DOHH2 (cell line): Measurements from ENCODE around the gene NAE1.

Experiments used
- H3F3A ChIP-seq: fragments of 200-600 bp; sonication (generic), shearing (Covaris generic); 2 replicates; pipeline ENCODE4 v1.6.0; 2016; ENCODE audit warnings: antibody characterized with exemption, mild to moderate bottlenecking; ENCODE audit not compliant: control insufficient read depth, insufficient read depth
- H3K27ac ChIP-seq: fragments of 200-600 bp; sonication (generic); 2 replicates; pipeline ENCODE4 v1.5.1; 2014; ENCODE audit warnings: low read depth, mild to moderate bottlenecking, low read length, moderate library complexity
- H3K27me3 ChIP-seq: fragments of 200-600 bp; sonication (generic); 2 replicates; pipeline ENCODE4 v1.6.1; 2014; ENCODE audit warnings: mild to moderate bottlenecking, low read length, mixed read lengths; ENCODE audit not compliant: control insufficient read depth
- H3K36me3 ChIP-seq: fragments of 200-600 bp; sonication (generic); 2 replicates; pipeline ENCODE4 v1.6.1; 2014; ENCODE audit warnings: mild to moderate bottlenecking, low read length, moderate library complexity, mixed read lengths; ENCODE audit not compliant: control insufficient read depth
- H3K4me1 ChIP-seq: fragments of 200-600 bp; sonication (generic); 2 replicates; pipeline ENCODE4 v1.6.1; 2014; ENCODE audit warnings: mild to moderate bottlenecking, low read length, mixed read lengths; ENCODE audit not compliant: control insufficient read depth
- H3K4me2 ChIP-seq: fragments of 200-600 bp; sonication (generic); 2 replicates; pipeline ENCODE4 v1.6.0; 2014; ENCODE audit warnings: mild to moderate bottlenecking, low read length, moderate library complexity
- H3K4me3 ChIP-seq: fragments of 200-600 bp; sonication (generic); 2 replicates; pipeline ENCODE4 v1.5.1; 2014; ENCODE audit warnings: mild to moderate bottlenecking, low read length, mixed read lengths
- H3K79me2 ChIP-seq: fragments of 200-600 bp; sonication (generic); 2 replicates; pipeline ENCODE4 v1.6.1; 2014; ENCODE audit warnings: mild to moderate bottlenecking, low read length, mixed read lengths; ENCODE audit not compliant: control insufficient read depth
- H3K9me2 ChIP-seq: fragments of 200-600 bp; sonication (generic); replicated peaks from 2 replicates; pipeline ENCODE4 v1.6.1; 2014; ENCODE audit warnings: mild to moderate bottlenecking, low read length, mixed read lengths; ENCODE audit not compliant: control insufficient read depth
- H3K9me3 ChIP-seq: fragments of 200-600 bp; sonication (generic); 2 replicates; pipeline ENCODE4 v1.6.1; 2014; ENCODE audit warnings: antibody characterized with exemption, low read length, mixed read lengths; ENCODE audit not compliant: control insufficient read depth, insufficient read depth
- H4K20me1 ChIP-seq: fragments of 200-600 bp; sonication (generic); 2 replicates; pipeline ENCODE4 v1.6.0; 2014; ENCODE audit warnings: low read depth, mild to moderate bottlenecking, antibody characterized with exemption, low read length, moderate library complexity; ENCODE audit not compliant: control insufficient read depth, insufficient read depth
- CTCF ChIP-seq: fragments of 200-600 bp; sonication (generic); IDR thresholded peaks from one replicate; pipeline ENCODE4 v1.5.1; 2014; ENCODE audit warnings: antibody characterized with exemption, mild to moderate bottlenecking, low read depth, low read length; ENCODE audit not compliant: poor library complexity, severe bottlenecking
- EZH2phosphoT487 ChIP-seq: fragments of 200-600 bp; sonication (generic); IDR thresholded peaks from 2 replicates; pipeline ENCODE4 v1.6.1; 2017; ENCODE audit warnings: borderline replicate concordance, mild to moderate bottlenecking, antibody characterized with exemption, low read length, moderate library complexity, mixed read lengths

Gene NAE1

DNA sequence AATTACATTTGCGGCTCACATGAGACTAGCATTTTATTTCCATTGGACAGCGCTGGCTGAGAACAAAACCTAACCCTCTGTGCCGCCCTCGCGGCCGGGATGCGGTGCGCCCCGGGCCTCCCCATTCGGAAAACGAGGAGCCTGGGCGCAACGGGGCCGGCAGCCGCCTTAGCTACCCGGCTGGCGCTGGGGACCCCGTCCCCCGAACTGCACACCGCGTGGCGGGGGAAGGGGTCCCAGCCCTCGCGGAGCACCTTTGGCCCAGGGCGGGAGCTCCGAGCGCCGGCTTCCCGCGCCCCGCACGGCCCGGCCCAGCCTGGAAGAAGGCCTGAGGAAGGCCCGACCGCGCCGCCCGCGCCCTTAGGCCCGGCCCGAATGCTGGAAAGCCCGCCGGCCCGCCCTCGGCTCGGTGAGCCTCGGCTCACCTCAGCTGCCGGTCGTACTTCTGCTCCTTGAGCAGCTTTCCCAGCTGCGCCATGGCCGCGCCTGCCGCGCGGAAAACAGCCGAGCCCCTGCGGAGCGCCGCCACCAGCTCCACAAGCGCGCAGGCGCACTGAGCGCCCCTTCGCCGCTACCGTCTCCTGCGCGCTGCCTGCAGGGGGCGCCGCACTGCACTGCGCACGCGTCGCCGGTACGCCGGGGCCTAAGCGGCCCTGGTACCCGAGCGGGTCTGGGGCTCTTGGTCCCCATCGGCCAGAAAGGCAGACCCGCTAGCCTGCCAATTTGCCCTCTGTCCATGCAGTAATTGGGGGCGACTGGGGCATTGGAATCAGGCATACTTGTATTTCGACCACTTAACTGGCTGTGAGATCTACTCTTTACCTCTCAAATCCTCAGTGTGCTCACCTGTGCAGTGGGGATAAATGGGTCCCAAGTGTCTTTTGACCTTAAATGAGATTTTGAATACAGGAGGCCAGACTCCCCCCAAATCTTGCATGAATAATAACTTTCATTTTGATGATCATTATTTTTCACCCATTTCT is at the start of gene NAE1:
NAE1 (minus strand) TSS at position 555 of the 983 bp plus-strand sequence; CDS start at position 478, 77 bp downstream.
- Histone ChIP-seq H3K36me3 (peaks cover 36% of the 10 kb centered on the region), H3K9me2 (no peaks in the 10 kb centered on the region), H3K4me3 (peak within 1 kb of the TSS; percentile 84), H3K27me3 (no peaks in the 10 kb centered on the region; the same call in 1 of the 2 replicates), H3K4me2 (peak within 1 kb of the TSS; percentile 69), H3F3A (peaks cover 4% of the 10 kb centered on the region; the same call in 1 of the 2 replicates), H3K9me3 (no peaks in the 10 kb centered on the region), H3K27ac (peak within 1 kb of the TSS; percentile 58), H3K79me2 (peaks cover 50% of the 10 kb centered on the region), H4K20me1 (peaks cover 10% of the 10 kb centered on the region; the same call in 1 of the 2 replicates), H3K4me1 (peaks cover 20% of the 10 kb centered on the region)
- TF ChIP-seq CTCF (peak; percentile 92), EZH2phosphoT487 (no peak)

DNA sequence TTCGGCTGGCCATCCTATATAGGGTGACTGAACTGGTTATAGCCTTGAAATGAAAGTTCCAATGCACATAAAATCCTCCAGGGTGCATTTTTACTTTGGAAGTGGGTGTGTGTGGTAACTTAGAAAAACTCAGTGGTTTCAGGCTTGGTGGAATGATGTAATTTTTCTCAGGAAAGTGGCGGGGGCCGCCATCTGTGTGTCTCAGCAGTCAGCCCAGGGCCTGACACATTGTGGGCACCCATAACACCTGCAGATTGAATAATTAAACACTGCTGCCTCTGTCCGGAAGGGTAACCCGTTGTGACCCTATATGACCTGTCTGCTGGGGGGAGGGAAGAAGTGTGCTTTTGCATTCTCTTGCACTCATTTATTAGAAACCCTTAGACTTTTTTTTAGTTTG is 47.3 kb upstream of the NAE1 start:
- Histone ChIP-seq H3K27ac (peak overlapping the region; percentile 45), H3K4me3 (peak overlapping the region; percentile 33), H3K4me2 (peak overlapping the region; percentile 46)

GRCh38 chr16:66874079-66874775 is 43.5 kb upstream of the NAE1 start:
- H3K27ac ChIP-seq: peak overlapping the region; percentile 18
- H3K79me2 ChIP-seq: no peaks in the 10 kb centered on the region
- no peaks in the 10 kb centered on the region for H3K27me3 ChIP-seq
- no peak overlapping the region for H3K4me3 ChIP-seq
- no peaks in the 10 kb centered on the region for H3K9me3 ChIP-seq
- H3K4me1 ChIP-seq: peaks cover 49% of the 10 kb centered on the region
- no peak overlapping the region for H3K4me2 ChIP-seq
- TF ChIP-seq EZH2phosphoT487 (no peak), CTCF (no peak)
- peaks cover 9% of the 10 kb centered on the region for H3F3A ChIP-seq
- H3K9me2 ChIP-seq: no peaks in the 10 kb centered on the region
- H4K20me1 ChIP-seq: no peaks in the 10 kb centered on the region
- no peaks in the 10 kb centered on the region for H3K36me3 ChIP-seq

More for the DNA sequence above, 47.3 kb upstream of the NAE1 start:
- Histone ChIP-seq H3F3A (peaks cover 9% of the 10 kb centered on the region), H3K9me3 (no peaks in the 10 kb centered on the region), H3K27me3 (no peaks in the 10 kb centered on the region), H3K9me2 (no peaks in the 10 kb centered on the region), H3K36me3 (no peaks in the 10 kb centered on the region), H4K20me1 (no peaks in the 10 kb centered on the region), H3K4me1 (peaks cover 57% of the 10 kb centered on the region), H3K79me2 (peaks cover 18% of the 10 kb centered on the region)
- TF ChIP-seq CTCF (no peak), EZH2phosphoT487 (no peak)
